Ovary (tissue), 9 donors: Measurements from ENCODE around the gene TM7SF3. TPM values are rescaled to one million over a fixed set of nuclear protein-coding genes. Genes with fewer than 3 reads are reported as not detected.

ENCODE experiments used
- DNase-seq, 5 donors: peaks; one replicate each; pipeline ENCODE4 v3.0.0-alpha.2; 2019 to 2020
- H3K27ac ChIP-seq, 2 donors: fragments of 200-600 bp; one replicate each; pipeline versions ENCODE4 v1.5.1 to v1.8.0; 2019 to 2022
- H3K27me3 ChIP-seq: fragments of 200-600 bp; one replicate; pipeline ENCODE4 v1.8.0; 2022
- H3K36me3 ChIP-seq: fragments of 200-600 bp; sonication (generic); one replicate; pipeline ENCODE4 v1.5.1; 2019
- H3K4me1 ChIP-seq: one replicate; pipeline ENCODE4 v1.8.1; 2013; ENCODE audit warnings: mild to moderate bottlenecking, moderate library complexity; ENCODE audit not compliant: insufficient read depth
- H3K4me3 ChIP-seq: fragments of 200-600 bp; sonication (generic); one replicate; pipeline ENCODE4 v1.5.1; 2017
- H3K9me3 ChIP-seq, 2 donors: fragments of 200-600 bp in 1 of 2; sonication (generic) in 1 of 2; one replicate each; pipeline versions ENCODE4 v1.5.1 to v1.8.1; 2013 to 2019; ENCODE audit warnings: mild to moderate bottlenecking in 1 of 2, moderate library complexity in 1 of 2
- EP300 ChIP-seq: sonication (generic); formaldehyde crosslinking; IDR thresholded peaks from one replicate; pipeline ENCODE4 v1.6.1; 2017; ENCODE audit warnings: antibody characterized with exemption
- POLR2A ChIP-seq: fragments of 450-650 bp; IDR thresholded peaks from one replicate; pipeline ENCODE4 v1.6.1; 2017; ENCODE audit warnings: antibody characterized with exemption, mild to moderate bottlenecking, moderate library complexity
- WGBS, 3 donors: extraction: QIAGEN DNeasy Blood & Tissue Kit in 1 of 3; methylation state at CpG; one replicate each; pipeline versions ENCODE4 v1.1.5 to v1.1.7; 2013 to 2017; 5-methylcytosine and 5-hydroxymethylcytosine counted together
- intact Hi-C, 4 donors: fragments of 100-400 bp; cut with DNase I; formaldehyde crosslinking; loops; one replicate each; pipeline versions ENCODE4 v1.11.0 to v1.15.1; 2022 to 2023
- polyA plus RNA-seq, 2 donors: library from polyadenylated mRNA; stranded (reverse); fragments of 200-250 nt in 1 of 2; fragments of 350-450 nt in 1 of 2; fragmentation: Illumina TruSeq in 1 of 2; extraction: RNeasy Lipid Tissue Mini Kit (QIAGEN cat#74804) in 1 of 2; gene quantifications; one replicate each; pipeline ENCODE4 v1.2.3, GENCODE V29; 2013 to 2014
- total RNA-seq, 7 donors: library from RNA; depleted of rRNA in 2 of 7; stranded (reverse); fragments of >200 nt in 2 of 7; fragmentation: NEBNext Ultra II Directional in 3 of 7; extraction: Animal tissue kit (Norgen Biotek cat#: 25700) in 3 of 7; gene quantifications; one replicate each; pipeline versions ENCODE4 v1.1.0 to v1.2.4, GENCODE V29; 2016 to 2023
- TF ChIP-seq, protein P1 (sequence below), 3 donors: fragments of 450-650 bp in 2 of 3; fragments of 200-600 bp in 1 of 3; IDR thresholded peaks; one replicate each; pipeline versions ENCODE4 v1.5.1 to v1.8.0; 2016 to 2022; ENCODE audit warnings: antibody characterized with exemption in 3 of 3, mild to moderate bottlenecking in 1 of 3
- donor health status: DM: no; HTN: no; CAD: no; lungs with moderate emphysema.
- donor health status: DM: no; HTN: no; CAD: no.
- donor health status: Bipolar disorder and iron deficiency.
- donor health status: DM: yes; HTN: yes; CAD: no.
- donor health status: DM: no; HTN: no; CAD: no.
- donor health status: DM: yes; HTN: yes; CAD: no.

The TM7SF3 gene
- total and polyA plus RNA-seq, 9 donors = 35.2 to 117 (median 44.2) TPM

DNA sequence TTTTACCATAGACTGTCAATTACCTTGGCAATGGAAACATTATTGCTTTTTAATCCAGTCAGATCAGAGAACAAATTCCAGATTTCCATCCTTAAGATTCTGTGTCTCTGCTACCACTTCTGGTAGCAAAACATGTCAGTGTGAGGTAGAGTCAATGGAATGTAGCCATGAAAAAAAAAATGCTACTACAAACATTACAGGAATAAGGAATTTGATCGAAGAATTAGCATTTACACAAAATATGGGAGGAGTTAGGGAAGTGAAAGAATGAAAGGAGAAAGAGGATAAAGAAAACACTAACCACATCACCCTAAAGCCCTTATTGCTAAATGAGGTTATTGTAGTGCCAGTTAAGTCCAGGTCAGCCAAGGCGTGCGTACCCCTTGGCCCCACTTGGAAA lies 17.3 kb upstream of the TM7SF3 start:
- H3K9me3 ChIP-seq = no peaks in the 10 kb centered on the region
- 87 to 95% (median 92%) methylated on average over 3 of the region's 3 CpGs for WGBS, 3 donors
- TF ChIP-seq, protein P1, sequence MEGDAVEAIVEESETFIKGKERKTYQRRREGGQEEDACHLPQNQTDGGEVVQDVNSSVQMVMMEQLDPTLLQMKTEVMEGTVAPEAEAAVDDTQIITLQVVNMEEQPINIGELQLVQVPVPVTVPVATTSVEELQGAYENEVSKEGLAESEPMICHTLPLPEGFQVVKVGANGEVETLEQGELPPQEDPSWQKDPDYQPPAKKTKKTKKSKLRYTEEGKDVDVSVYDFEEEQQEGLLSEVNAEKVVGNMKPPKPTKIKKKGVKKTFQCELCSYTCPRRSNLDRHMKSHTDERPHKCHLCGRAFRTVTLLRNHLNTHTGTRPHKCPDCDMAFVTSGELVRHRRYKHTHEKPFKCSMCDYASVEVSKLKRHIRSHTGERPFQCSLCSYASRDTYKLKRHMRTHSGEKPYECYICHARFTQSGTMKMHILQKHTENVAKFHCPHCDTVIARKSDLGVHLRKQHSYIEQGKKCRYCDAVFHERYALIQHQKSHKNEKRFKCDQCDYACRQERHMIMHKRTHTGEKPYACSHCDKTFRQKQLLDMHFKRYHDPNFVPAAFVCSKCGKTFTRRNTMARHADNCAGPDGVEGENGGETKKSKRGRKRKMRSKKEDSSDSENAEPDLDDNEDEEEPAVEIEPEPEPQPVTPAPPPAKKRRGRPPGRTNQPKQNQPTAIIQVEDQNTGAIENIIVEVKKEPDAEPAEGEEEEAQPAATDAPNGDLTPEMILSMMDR (IDR thresholded peaks at IDR 0.05) = no peak
- TF ChIP-seq EP300 = no peak
- TF ChIP-seq POLR2A = no peak
- no peaks in the 10 kb centered on the region for H3K36me3 ChIP-seq
- H3K4me1 ChIP-seq = no peaks in the 10 kb centered on the region
- H3K27me3 ChIP-seq = no peaks in the 10 kb centered on the region
- no peak for DNase-seq
- H3K4me3 ChIP-seq = no peak overlapping the region
- intact Hi-C loops = no loop called here
- no peak overlapping the region for H3K27ac ChIP-seq

DNA sequence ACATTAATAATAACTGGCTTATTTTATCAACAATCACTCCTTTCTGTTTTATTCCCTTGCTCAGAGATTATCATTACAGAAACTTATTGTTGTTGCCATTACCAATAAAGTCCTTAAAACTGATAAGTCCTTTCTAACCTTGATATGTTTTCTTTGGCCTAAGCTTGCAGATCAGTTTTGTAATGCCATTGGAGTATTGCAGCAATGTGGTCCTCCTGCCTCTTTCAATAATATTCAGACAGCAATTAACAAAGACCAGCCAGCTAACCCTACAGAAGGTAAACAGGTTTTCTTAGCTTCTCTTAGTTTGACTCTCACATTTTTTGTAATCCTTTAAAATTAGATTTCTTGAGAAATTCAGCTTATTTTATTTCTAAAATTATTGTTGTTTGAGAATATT lies 12.1 kb upstream of the TM7SF3 start:
- intact Hi-C loops = loop anchor here in 1 of 4 donors (10.0 kb wide), 1 partner anchor 279 kb away; no protein-coding TSS in a partner anchor
- no peak for DNase-seq
- peaks cover 7% of the 10 kb centered on the region for H3K4me1 ChIP-seq

DNA sequence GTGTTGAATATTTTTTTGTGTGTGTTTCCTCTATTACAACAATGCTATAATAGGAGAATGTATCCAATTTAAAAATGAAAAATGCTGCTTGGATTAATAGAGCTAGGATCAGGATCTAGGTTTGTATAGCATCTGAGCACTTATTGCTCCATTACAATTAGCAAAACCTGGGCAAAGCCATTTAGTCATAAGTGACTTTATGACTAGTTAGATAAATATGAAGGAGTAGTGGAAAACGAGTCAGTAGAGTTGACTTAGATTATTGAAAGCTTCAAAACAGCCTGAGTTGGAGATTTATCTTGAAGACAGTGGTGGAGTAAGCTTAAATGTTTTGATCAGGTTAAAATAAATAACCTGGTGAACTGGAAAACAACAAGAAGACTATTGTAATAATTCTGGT lies 10.9 kb upstream of the TM7SF3 start:
- WGBS, 3 donors = 43 to 72% (median 58%) methylated on average over 1 of the region's 1 CpG
- no peaks in the 10 kb centered on the region for H3K27me3 ChIP-seq
- DNase-seq = no peak
- no peak overlapping the region for H3K4me3 ChIP-seq
- H3K9me3 ChIP-seq = no peaks in the 10 kb centered on the region
- H3K27ac ChIP-seq = no peak overlapping the region
- no peaks in the 10 kb centered on the region for H3K36me3 ChIP-seq
- intact Hi-C loops = loop anchor here in 1 of 4 donors (10.0 kb wide), 1 partner anchor 280 kb away; no protein-coding TSS in a partner anchor
- peaks cover 7% of the 10 kb centered on the region for H3K4me1 ChIP-seq
- TF ChIP-seq EP300 (no peak), POLR2A (no peak)
- TF ChIP-seq, protein P1 (IDR thresholded peaks at IDR 0.05) = no peak

More for the DNA sequence above, 12.1 kb upstream of the TM7SF3 start:
- H3K27ac ChIP-seq = no peak overlapping the region
- TF ChIP-seq POLR2A (no peak), EP300 (no peak)
- TF ChIP-seq, protein P1 (IDR thresholded peaks at IDR 0.05) = no peak
- H3K4me3 ChIP-seq = no peak overlapping the region
- no peaks in the 10 kb centered on the region for H3K9me3 ChIP-seq
- H3K27me3 ChIP-seq = no peaks in the 10 kb centered on the region
- no peaks in the 10 kb centered on the region for H3K36me3 ChIP-seq

DNA sequence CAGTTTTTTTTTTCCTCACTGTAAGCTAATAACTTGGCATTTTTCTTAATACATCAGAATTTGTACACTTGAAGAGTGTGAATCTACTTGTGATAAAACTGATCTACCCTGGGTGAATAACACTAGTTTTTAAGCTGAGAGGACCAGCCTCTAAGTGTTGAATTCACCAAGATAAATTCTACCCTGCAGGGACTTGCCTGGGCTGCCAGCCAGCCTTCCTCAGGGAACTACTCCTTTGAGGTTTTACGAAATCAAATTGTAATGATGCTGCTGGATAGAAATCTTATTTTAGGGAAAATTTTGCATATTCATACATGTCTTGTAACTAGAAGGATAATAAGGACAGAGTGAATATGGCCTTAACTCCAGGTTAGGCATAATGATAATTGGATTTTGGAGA lies 10.1 kb upstream of the TM7SF3 start:
- H3K9me3 ChIP-seq = no peaks in the 10 kb centered on the region
- H3K4me3 ChIP-seq = no peak overlapping the region

More for the DNA sequence above, 10.1 kb upstream of the TM7SF3 start:
- no peak for DNase-seq
- intact Hi-C loops = loop anchor here in 1 of 4 donors (10.0 kb wide), 1 partner anchor 281 kb away; no protein-coding TSS in a partner anchor
- no peak overlapping the region for H3K27ac ChIP-seq
- WGBS, 3 donors = 48 to 53% (median 49%) methylated on average over 1 of the region's 1 CpG
- no peaks in the 10 kb centered on the region for H3K36me3 ChIP-seq
- H3K27me3 ChIP-seq = no peaks in the 10 kb centered on the region
- H3K4me1 ChIP-seq = peaks cover 7% of the 10 kb centered on the region
- TF ChIP-seq, protein P1 (IDR thresholded peaks at IDR 0.05) = no peak
- TF ChIP-seq EP300 (no peak), POLR2A (no peak)
